Measurements from ENCODE around the gene ENO3.
"Not testable (repeated sequence)": the region's sequence is repeated elsewhere in the genome, so short reads cannot be mapped to it uniquely, and the experiment has no call there.

ENO3 gene

GRCh38 chr17:4950746-4951204 lies at the start of gene ENO3:
Gene ENO3, plus strand, starts transcription at chr17:4951119. Its CDS starts 711 bp downstream, at chr17:4951830.
- DNase-seq (ENCODE audit: low read depth), result no peak

- no peak for DNase-seq (ENCODE audit: low read depth)
Observed at GRCh38 chr17:4901648-4902344, 49.1 kb upstream of the ENO3 start.

GRCh38 chr17:4902540-4902939 lies 48.4 kb upstream of the ENO3 start:
- no peak for DNase-seq (ENCODE audit: low read depth)

- DNase-seq (ENCODE audit: low read depth), result peak; percentile 78
Observed at GRCh38 chr17:4903051-4903818, 47.7 kb upstream of the ENO3 start, which contains the start of gene CHRNE. Gene CHRNE, minus strand, starts transcription at chr17:4903098. Its CDS starts 35 bp downstream, at chr17:4903063.

- not testable (repeated sequence) for DNase-seq (ENCODE audit: low read depth)
Observed at GRCh38 chr17:4906642-4907041, 44.3 kb upstream of the ENO3 start.

GRCh38 chr17:4908301-4908700 lies 42.6 kb upstream of the ENO3 start:
- no peak for DNase-seq (ENCODE audit: low read depth)

- peak; percentile 95 for DNase-seq (ENCODE audit: low read depth)
Observed at GRCh38 chr17:4908711-4909496, 42.0 kb upstream of the ENO3 start.

GRCh38 chr17:4913994-4914393 lies 36.9 kb upstream of the ENO3 start:
- DNase-seq (ENCODE audit: low read depth), result no peak

- DNase-seq (ENCODE audit: low read depth), result not testable (repeated sequence)
Observed at GRCh38 chr17:4914551-4914950, 36.4 kb upstream of the ENO3 start.

GRCh38 chr17:4919511-4920047 lies 31.3 kb upstream of the ENO3 start:
- DNase-seq (ENCODE audit: low read depth), result no peak

GRCh38 chr17:4920351-4921048 lies 30.4 kb upstream of the ENO3 start:
- peak; percentile 59 for DNase-seq (ENCODE audit: low read depth)

GRCh38 chr17:4921320-4921719 lies 29.6 kb upstream of the ENO3 start:
- DNase-seq (ENCODE audit: low read depth), result no peak

GRCh38 chr17:4926577-4927335 lies 24.2 kb upstream of the ENO3 start:
- not testable (repeated sequence) for DNase-seq (ENCODE audit: low read depth)

GRCh38 chr17:4928881-4929280 lies 22.0 kb upstream of the ENO3 start:
- no peak for DNase-seq (ENCODE audit: low read depth)

- no peak for DNase-seq (ENCODE audit: low read depth)
Observed at GRCh38 chr17:4931963-4932362, 19.0 kb upstream of the ENO3 start, which contains the start of gene GP1BA. Gene GP1BA, plus strand, starts transcription at chr17:4932277. Its CDS starts 328 bp downstream, at chr17:4932605.

- no peak for DNase-seq (ENCODE audit: low read depth)
Observed at GRCh38 chr17:4932756-4933155, 18.2 kb upstream of the ENO3 start.

- no peak for DNase-seq (ENCODE audit: low read depth)
Observed at GRCh38 chr17:4933646-4934045, 17.3 kb upstream of the ENO3 start.

- peak; percentile 45 for DNase-seq (ENCODE audit: low read depth)
Observed at GRCh38 chr17:4934173-4934979, 16.5 kb upstream of the ENO3 start.

- no peak for DNase-seq (ENCODE audit: low read depth)
Observed at GRCh38 chr17:4935650-4936049, 15.3 kb upstream of the ENO3 start.

- no peak for DNase-seq (ENCODE audit: low read depth)
Observed at GRCh38 chr17:4936436-4936835, 14.5 kb upstream of the ENO3 start.
